Upper lobe of left lung (tissue), 6 donors: ENCODE results near the gene ALG13. TPM values are rescaled to one million over a fixed set of nuclear protein-coding genes. Genes with fewer than 3 reads are reported as not detected.

Experiments
- ATAC-seq, 2 donors: fragments of 200-7000 bp; cut with Tn5 transposase; one replicate each; pipeline ENCODE4 v1.9.1; 2022; ENCODE audit warnings: mild to moderate bottlenecking in 2 of 2, moderate library complexity in 2 of 2; ENCODE audit not compliant: low FRiP score in 2 of 2
- DNase-seq, 2 donors: peaks; one replicate each; pipeline ENCODE4 v3.0.0-alpha.2; 2019 to 2020
- H3K27ac ChIP-seq, 4 donors: fragments of 200-600 bp; sonication (generic); one replicate each; pipeline ENCODE4 v1.5.1; 2016 to 2019
- H3K27me3 ChIP-seq, 4 donors: fragments of 200-600 bp; sonication (generic); one replicate each; pipeline ENCODE4 v1.5.1; 2017 to 2019
- H3K36me3 ChIP-seq, 4 donors: fragments of 200-600 bp; sonication (generic); one replicate each; pipeline ENCODE4 v1.5.1; 2016 to 2019
- H3K4me1 ChIP-seq, 4 donors: fragments of 200-600 bp; sonication (generic); one replicate each; pipeline ENCODE4 v1.5.1; 2018 to 2019
- H3K4me3 ChIP-seq, 4 donors: fragments of 200-600 bp; sonication (generic); one replicate each; pipeline ENCODE4 v1.5.1; 2017 to 2019; ENCODE audit warnings: mild to moderate bottlenecking in 2 of 4, moderate library complexity in 1 of 4
- H3K9me3 ChIP-seq, 4 donors: fragments of 200-600 bp; sonication (generic); one replicate each; pipeline ENCODE4 v1.5.1; 2018 to 2019
- EP300 ChIP-seq, 4 donors: sonication (generic); formaldehyde crosslinking; IDR thresholded peaks; one replicate each; pipeline ENCODE4 v1.5.1; 2017; ENCODE audit warnings: antibody characterized with exemption in 4 of 4, control low read depth in 2 of 4
- POLR2A ChIP-seq, 4 donors: fragments of 450-650 bp; IDR thresholded peaks; one replicate each; pipeline ENCODE4 v1.5.1; 2016 to 2017; ENCODE audit warnings: antibody characterized with exemption in 4 of 4, mild to moderate bottlenecking in 2 of 4
- POLR2AphosphoS5 ChIP-seq, 2 donors: sonication (generic); formaldehyde crosslinking; IDR thresholded peaks; one replicate each; pipeline ENCODE4 v1.5.1; 2017; ENCODE audit warnings: antibody characterized with exemption in 2 of 2
- WGBS, 2 donors: methylation state at CpG; one replicate each; pipeline ENCODE4 v1.1.5; 2017 to 2018; 5-methylcytosine and 5-hydroxymethylcytosine counted together
- total RNA-seq, 6 donors: library from RNA; depleted of rRNA in 4 of 6; stranded (reverse); fragments of >200 nt in 4 of 6; gene quantifications; one replicate each; pipeline versions ENCODE4 v1.1.0 to v1.2.1, GENCODE V29; 2016 to 2021
- TF ChIP-seq, protein P1 (sequence below), 6 experiments: fragments of 450-650 bp in 4 of 6; fragments of 200-600 bp in 2 of 6; sonication (generic) in 2 of 6; IDR thresholded peaks; one replicate each; pipeline ENCODE4 v1.5.1; 2016 to 2019; ENCODE audit warnings: antibody characterized with exemption in 6 of 6
- donor health status: DM: no; HTN: no; CAD: no; lungs with moderate emphysema.
- donor health status: DM: no; HTN: yes; CAD: no; lungs with severe emphysema.

ALG13 gene
- total RNA-seq, 6 donors from 2014 or later = 33.6 to 94.3 (median 55.0) TPM

DNA sequence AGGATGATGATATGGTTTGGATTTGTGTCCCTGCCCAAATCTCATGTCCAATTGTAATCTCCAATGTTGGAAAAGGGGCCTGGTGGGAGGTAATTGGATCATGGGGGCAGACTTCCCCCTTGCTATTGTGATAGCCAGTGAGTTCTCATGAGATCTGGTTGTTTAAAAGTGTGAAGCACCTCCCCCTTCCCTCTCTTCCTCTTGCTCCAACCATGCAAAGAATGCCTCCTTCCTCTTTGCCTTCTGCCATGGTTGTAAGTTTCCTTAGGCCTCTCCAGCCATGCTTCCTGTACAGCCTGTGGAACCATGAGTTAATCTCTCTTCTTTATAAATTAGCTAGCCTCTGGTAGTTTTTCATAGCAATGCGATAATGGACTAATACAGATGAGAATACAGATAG lies 19.7 kb upstream of the ALG13 start:
- no peaks in the 10 kb centered on the region for H3K36me3 ChIP-seq
- H3K27me3 ChIP-seq = no peaks in the 10 kb centered on the region
- H3K9me3 ChIP-seq = no peaks in the 10 kb centered on the region
- DNase-seq = no peak
- no peak overlapping the region for H3K27ac ChIP-seq
- ATAC-seq = no peak
- no peak overlapping the region for H3K4me3 ChIP-seq
- H3K4me1 ChIP-seq = no peaks in the 10 kb centered on the region
- 71 to 100% methylated on average over 1 of the region's 1 CpG for WGBS, 2 donors
- TF ChIP-seq POLR2AphosphoS5 (IDR thresholded peaks at IDR 0.05) (no peak), EP300 (IDR thresholded peaks at IDR 0.05) (no peak)

DNA sequence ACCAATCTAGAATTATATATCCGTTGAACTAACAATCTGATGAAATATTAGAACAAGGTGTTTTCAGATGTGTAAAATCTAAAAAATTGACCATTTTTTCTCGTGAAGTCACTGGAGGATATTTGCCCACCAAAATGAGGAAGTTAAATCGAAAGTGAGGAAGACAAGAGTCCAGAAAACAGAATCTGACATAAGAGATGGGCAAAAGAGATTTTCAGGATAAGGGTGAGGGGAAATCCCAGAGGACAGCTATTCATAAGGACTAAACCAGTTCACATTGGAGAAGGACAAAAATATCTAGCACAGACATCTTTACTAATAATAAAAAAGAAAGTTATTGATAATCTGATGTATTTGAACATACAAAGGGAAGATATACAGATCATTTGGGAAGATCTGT lies 18.7 kb upstream of the ALG13 start:
- no peaks in the 10 kb centered on the region for H3K27me3 ChIP-seq
- no peaks in the 10 kb centered on the region for H3K36me3 ChIP-seq
- H3K4me3 ChIP-seq = no peak overlapping the region
- H3K4me1 ChIP-seq = no peaks in the 10 kb centered on the region
- H3K9me3 ChIP-seq = no peaks in the 10 kb centered on the region
- DNase-seq (no peak), ATAC-seq (no peak)
- no peak overlapping the region for H3K27ac ChIP-seq
- TF ChIP-seq, protein P1, sequence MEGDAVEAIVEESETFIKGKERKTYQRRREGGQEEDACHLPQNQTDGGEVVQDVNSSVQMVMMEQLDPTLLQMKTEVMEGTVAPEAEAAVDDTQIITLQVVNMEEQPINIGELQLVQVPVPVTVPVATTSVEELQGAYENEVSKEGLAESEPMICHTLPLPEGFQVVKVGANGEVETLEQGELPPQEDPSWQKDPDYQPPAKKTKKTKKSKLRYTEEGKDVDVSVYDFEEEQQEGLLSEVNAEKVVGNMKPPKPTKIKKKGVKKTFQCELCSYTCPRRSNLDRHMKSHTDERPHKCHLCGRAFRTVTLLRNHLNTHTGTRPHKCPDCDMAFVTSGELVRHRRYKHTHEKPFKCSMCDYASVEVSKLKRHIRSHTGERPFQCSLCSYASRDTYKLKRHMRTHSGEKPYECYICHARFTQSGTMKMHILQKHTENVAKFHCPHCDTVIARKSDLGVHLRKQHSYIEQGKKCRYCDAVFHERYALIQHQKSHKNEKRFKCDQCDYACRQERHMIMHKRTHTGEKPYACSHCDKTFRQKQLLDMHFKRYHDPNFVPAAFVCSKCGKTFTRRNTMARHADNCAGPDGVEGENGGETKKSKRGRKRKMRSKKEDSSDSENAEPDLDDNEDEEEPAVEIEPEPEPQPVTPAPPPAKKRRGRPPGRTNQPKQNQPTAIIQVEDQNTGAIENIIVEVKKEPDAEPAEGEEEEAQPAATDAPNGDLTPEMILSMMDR (IDR thresholded peaks at IDR 0.05) = no peak
- WGBS, 2 donors = 56 to 75% methylated on average over 3 of the region's 3 CpGs

DNA sequence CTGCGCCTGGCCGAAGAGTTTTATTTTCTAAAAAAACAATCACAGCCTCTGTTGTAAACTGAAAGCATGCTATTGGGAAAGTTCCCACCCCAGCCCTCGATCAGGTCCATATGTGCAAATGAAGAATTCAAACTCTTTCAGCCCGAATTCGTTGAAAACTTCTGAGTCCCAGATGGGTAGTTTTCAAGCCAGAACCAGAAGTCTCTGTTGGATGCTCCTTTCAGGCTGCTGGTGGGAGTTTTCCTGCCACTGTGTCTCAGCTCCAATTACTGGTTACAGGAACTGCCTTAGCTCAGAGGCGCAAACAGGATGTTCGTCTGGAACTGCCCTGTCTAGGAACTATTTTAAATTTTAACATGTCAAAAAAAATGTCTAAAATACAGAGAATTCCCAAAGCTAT lies 9.3 kb upstream of the ALG13 start:
- DNase-seq = no peak
- H3K4me1 ChIP-seq = no peaks in the 10 kb centered on the region
- WGBS, 2 donors = 74 to 77% methylated on average over 4 to 7 of the region's 7 CpGs
- no peaks in the 10 kb centered on the region for H3K9me3 ChIP-seq
- H3K36me3 ChIP-seq = no peaks in the 10 kb centered on the region
- no peaks in the 10 kb centered on the region for H3K27me3 ChIP-seq
- H3K4me3 ChIP-seq = no peak overlapping the region
- H3K27ac ChIP-seq = no peak overlapping the region
- ATAC-seq = no peak
- TF ChIP-seq POLR2AphosphoS5 (IDR thresholded peaks at IDR 0.05) = no peak
- TF ChIP-seq POLR2A (IDR thresholded peaks at IDR 0.05) = no peak
- TF ChIP-seq, protein P1 (IDR thresholded peaks at IDR 0.05) = no peak
- TF ChIP-seq EP300 (IDR thresholded peaks at IDR 0.05) = no peak

DNA sequence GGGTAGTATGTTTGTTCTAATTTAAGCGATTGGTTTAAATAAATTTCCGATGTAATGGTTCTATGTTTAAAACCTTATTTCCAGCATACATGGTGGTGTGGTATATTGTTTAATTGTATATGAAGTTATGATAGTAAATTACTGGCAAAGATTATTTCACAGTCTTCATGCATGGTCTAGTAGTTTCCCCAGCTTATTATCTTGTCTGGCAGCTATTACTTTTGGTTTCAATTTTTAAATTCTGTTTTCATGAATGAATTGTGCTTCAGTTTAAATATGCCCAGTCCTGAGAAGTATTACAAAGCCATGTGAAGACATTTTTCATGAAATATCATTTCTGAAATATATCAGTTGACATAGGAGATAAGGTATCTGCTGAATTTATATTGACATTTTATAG lies 6.3 kb downstream of the ALG13 start:
- Histone ChIP-seq H3K27ac (no peak overlapping the region), H3K4me1 (peaks cover 0 to 6% (median 1%) of the 10 kb centered on the region in 4 donors), H3K27me3 (no peaks in the 10 kb centered on the region), H3K36me3 (peaks cover 0 to 28% (median 1%) of the 10 kb centered on the region in 4 donors), H3K4me3 (no peak overlapping the region), H3K9me3 (no peaks in the 10 kb centered on the region)
- WGBS, 2 donors = 94 to 97% methylated on average over 2 of the region's 2 CpGs
- no peak for ATAC-seq
- DNase-seq = no peak
- no peak for TF ChIP-seq POLR2AphosphoS5 (IDR thresholded peaks at IDR 0.05)

- Histone ChIP-seq H3K9me3 (no peaks in the 10 kb centered on the region), H3K4me3 (no peak overlapping the region), H3K4me1 (no peaks in the 10 kb centered on the region), H3K27me3 (no peaks in the 10 kb centered on the region), H3K27ac (no peak overlapping the region), H3K36me3 (peaks cover 0 to 2% (median 0%) of the 10 kb centered on the region in 4 donors)
- DNase-seq (no peak), ATAC-seq (no peak)
- 74 to 78% methylated on average over 4 to 7 of the region's 7 CpGs for WGBS, 2 donors
- TF ChIP-seq POLR2AphosphoS5 (IDR thresholded peaks at IDR 0.05) = no peak
- no peak for TF ChIP-seq EP300 (IDR thresholded peaks at IDR 0.05)
- TF ChIP-seq, protein P1 (IDR thresholded peaks at IDR 0.05) = no peak
- TF ChIP-seq POLR2A (IDR thresholded peaks at IDR 0.05) = no peak
Measured at GRCh38 chrX:111695297-111695880, 14.4 kb downstream of the ALG13 start.

DNA sequence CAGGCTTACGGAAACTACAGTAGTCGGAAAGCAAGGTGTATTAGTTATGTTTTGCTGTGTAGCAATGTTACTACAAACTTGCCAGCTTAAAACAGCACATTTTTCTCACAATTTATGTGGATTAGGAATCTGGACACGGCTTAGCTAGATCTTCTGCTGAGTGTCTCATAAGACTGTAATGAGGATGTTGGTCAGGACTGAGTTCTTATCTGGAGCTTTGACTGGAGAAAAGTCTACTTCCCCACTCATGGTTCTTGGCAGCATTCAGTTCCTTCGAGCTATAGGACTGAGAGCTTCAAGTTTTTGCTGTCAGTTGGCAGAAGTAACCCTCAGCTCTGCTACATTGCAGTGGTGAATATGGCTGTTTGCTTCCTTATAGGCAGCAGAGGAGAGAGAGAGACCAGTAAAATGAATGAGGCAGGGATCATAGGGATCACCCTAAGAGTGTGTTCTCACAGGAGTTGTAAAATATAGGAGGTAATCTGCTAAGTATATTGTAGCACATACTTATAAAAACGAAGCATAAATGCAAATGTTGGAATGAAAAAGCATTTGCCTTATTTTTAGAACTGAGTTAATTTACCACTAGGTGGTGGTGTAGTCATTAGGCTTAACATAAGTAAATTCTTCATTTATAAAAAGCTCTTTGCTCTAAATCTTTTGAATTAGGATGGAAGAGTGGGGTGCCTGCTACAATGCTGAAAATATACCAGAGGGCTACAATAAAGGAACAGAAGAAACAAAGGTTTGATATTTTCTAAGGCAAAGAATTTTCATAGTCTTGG lies 38.6 kb downstream of the ALG13 start:
- DNase-seq (no peak), ATAC-seq (no peak)
- Histone ChIP-seq H3K27me3 (no peaks in the 10 kb centered on the region), H3K27ac (no peak overlapping the region), H3K4me3 (no peak overlapping the region), H3K36me3 (no peaks in the 10 kb centered on the region), H3K4me1 (no peaks in the 10 kb centered on the region), H3K9me3 (no peaks in the 10 kb centered on the region)
- TF ChIP-seq, protein P1 (IDR thresholded peaks at IDR 0.05) = no peak
- TF ChIP-seq EP300 (IDR thresholded peaks at IDR 0.05) (no peak), POLR2AphosphoS5 (IDR thresholded peaks at IDR 0.05) (no peak), POLR2A (IDR thresholded peaks at IDR 0.05) (no peak)
- WGBS, 2 donors = 63 to 75% methylated on average over 4 to 5 of the region's 5 CpGs
